Measurements from ENCODE around the gene SLC38A3. TPM values are rescaled to one million over a fixed set of nuclear protein-coding genes. Genes with fewer than 3 reads are reported as not detected.
A peak's percentile ranks its signal among the peaks of the same experiment; 100 is the strongest.

SLC38A3 gene
- total and polyA plus RNA-seq, 2 donors from 2014 or later, result 1.6 to 4.2 TPM

DNA sequence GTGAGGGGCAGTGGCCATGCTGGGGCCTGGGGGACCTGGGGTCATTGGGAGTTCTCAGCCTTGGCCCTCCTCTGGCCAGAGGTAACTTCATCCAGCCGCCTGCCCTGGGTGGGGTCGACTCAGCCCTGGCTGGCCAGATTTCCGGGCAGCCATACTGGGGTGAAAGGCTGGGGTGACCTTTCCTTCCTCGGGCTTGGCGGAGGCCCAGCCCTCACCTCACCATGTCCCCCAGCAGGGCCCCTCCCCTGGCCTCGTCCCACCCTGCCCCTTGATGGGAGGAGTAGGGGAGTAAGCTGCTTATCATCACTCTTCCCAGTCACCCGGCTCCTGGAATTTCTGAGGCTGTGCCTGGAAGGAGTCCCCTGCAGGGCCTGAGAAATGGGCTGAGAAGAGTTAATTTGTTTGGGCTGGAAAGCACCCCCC lies 44.5 kb upstream of the SLC38A3 start:
- peak overlapping the region; percentile 75 to 79 for H3K27ac ChIP-seq (ENCODE audit: low read depth in 2 of 2, low read length in 2 of 2)
- DNase-seq (peak in 1 of 5 donors; percentile 88), FAIRE-seq (no peak)
- H3K9ac ChIP-seq (ENCODE audit: low read length in 3 of 3), result peak overlapping the region in 1 of 3 donors; percentile 0
- intact Hi-C loops (cut with DNase I), result no loop called here
- H3K9me3 ChIP-seq (ENCODE audit: control insufficient read depth in 2 of 3, insufficient read depth in 1 of 3, low read length in 3 of 3), result no peaks in the 10 kb centered on the region
- TF ChIP-seq, protein P1, sequence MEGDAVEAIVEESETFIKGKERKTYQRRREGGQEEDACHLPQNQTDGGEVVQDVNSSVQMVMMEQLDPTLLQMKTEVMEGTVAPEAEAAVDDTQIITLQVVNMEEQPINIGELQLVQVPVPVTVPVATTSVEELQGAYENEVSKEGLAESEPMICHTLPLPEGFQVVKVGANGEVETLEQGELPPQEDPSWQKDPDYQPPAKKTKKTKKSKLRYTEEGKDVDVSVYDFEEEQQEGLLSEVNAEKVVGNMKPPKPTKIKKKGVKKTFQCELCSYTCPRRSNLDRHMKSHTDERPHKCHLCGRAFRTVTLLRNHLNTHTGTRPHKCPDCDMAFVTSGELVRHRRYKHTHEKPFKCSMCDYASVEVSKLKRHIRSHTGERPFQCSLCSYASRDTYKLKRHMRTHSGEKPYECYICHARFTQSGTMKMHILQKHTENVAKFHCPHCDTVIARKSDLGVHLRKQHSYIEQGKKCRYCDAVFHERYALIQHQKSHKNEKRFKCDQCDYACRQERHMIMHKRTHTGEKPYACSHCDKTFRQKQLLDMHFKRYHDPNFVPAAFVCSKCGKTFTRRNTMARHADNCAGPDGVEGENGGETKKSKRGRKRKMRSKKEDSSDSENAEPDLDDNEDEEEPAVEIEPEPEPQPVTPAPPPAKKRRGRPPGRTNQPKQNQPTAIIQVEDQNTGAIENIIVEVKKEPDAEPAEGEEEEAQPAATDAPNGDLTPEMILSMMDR (IDR thresholded peaks at IDR 0.05; ENCODE audit: borderline replicate concordance, extremely low read depth, insufficient read depth), result no peak
- peaks cover 0 to 2% (median 0%) of the 10 kb centered on the region in 3 donors for H3K36me3 ChIP-seq (ENCODE audit: control insufficient read depth in 2 of 3, insufficient read depth in 3 of 3, low read length in 3 of 3)
- H3K27me3 ChIP-seq (ENCODE audit: control insufficient read depth, insufficient read depth, low read length), result no peaks in the 10 kb centered on the region
- H3K4me1 ChIP-seq (ENCODE audit: control insufficient read depth in 2 of 3, insufficient read depth in 2 of 3, low read depth in 1 of 3, low read length in 3 of 3), result peaks cover 5 to 64% (median 41%) of the 10 kb centered on the region in 3 donors
- H3K4me3 ChIP-seq (ENCODE audit: low read length in 3 of 3), result no peak overlapping the region

DNA sequence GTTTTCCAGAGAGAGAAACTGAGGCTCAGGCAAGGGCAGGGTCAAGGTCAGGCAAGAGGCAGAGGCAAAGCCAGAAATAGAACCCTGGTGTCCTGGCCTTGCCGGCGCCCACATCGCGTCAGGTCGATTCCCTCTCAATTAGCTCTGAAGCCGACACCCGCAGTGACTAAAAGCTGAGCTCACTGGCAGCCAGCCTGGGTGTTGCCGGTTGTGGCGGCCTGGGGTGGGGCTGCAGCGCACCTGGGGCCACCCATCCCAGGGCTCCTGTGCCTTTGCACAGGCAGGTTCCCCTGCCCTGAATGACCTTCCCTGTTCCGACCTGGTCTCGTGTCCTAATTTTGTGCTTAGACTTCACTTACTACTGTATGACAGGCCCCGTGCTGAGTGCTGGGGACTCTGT lies 43.8 kb upstream of the SLC38A3 start:
- Histone ChIP-seq H3K27ac (ENCODE audit: low read depth in 2 of 2, low read length in 2 of 2) (peak overlapping the region; percentile 75 to 79), H3K9ac (ENCODE audit: low read length in 3 of 3) (peak overlapping the region in 1 of 3 donors; percentile 41)
- TF ChIP-seq, protein P1 (IDR thresholded peaks at IDR 0.05; ENCODE audit: borderline replicate concordance, extremely low read depth, insufficient read depth), result no peak

DNA sequence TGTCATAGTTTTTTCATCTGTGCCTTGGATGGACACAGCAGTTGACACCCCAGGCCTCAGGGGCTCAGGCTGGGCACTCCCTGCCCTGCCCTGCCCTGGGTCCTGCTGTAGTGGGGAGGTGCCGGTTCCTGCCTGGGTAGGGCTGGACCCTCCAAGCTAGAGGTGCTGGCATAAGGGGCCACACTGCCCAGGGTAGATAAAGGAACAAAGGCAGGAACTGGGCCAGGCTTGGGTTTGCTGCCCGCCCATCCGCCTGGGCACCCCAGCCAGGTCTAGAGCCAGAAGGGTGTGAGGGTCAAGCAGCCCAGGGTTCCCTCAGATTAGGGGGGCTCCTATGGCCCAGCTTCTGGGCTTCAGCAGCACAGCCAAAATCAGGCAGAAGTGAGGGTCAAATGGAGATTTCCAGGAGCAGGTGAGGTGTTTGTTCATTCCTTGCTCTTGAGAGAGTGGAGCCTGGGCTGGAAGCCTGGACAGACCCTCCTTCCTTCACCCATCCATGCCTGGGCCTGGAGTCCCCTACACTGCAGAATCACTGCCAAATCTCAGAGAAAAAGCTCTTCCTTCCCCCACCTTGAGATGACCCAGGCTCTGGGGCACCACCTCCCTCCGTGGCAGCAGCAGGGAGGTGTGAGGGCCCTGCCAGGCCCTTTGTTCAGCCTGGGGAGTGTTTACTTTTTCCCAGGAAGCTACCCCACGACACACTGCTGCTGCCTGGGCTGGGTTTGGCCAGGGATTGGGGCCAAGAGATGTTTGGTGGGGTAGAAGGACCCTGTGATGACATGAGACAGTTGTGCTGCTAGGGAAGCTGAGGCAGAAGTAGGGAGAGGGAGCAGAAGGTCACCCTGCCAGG lies 42.8 kb upstream of the SLC38A3 start:
- no peaks in the 10 kb centered on the region for H3K9me3 ChIP-seq (ENCODE audit: control insufficient read depth in 2 of 3, insufficient read depth in 1 of 3, low read length in 3 of 3)
- no peak overlapping the region for H3K9ac ChIP-seq (ENCODE audit: low read length in 3 of 3)
- H3K27me3 ChIP-seq (ENCODE audit: control insufficient read depth, insufficient read depth, low read length), result no peaks in the 10 kb centered on the region
- H3K4me1 ChIP-seq (ENCODE audit: control insufficient read depth in 2 of 3, insufficient read depth in 2 of 3, low read depth in 1 of 3, low read length in 3 of 3), result peaks cover 5 to 79% (median 58%) of the 10 kb centered on the region in 3 donors
- peaks cover 0 to 2% (median 0%) of the 10 kb centered on the region in 3 donors for H3K36me3 ChIP-seq (ENCODE audit: control insufficient read depth in 2 of 3, insufficient read depth in 3 of 3, low read length in 3 of 3)
- intact Hi-C loops (cut with DNase I), result no loop called here
- TF ChIP-seq, protein P1 (IDR thresholded peaks at IDR 0.05; ENCODE audit: borderline replicate concordance, extremely low read depth, insufficient read depth), result no peak
- H3K4me3 ChIP-seq (ENCODE audit: low read length in 3 of 3), result no peak overlapping the region
- no peak for FAIRE-seq
- DNase-seq, result no peak
- peak overlapping the region; percentile 68 to 75 for H3K27ac ChIP-seq (ENCODE audit: low read depth in 2 of 2, low read length in 2 of 2)

More for the DNA sequence above, 43.8 kb upstream of the SLC38A3 start:
- H3K9me3 ChIP-seq (ENCODE audit: control insufficient read depth in 2 of 3, insufficient read depth in 1 of 3, low read length in 3 of 3), result no peaks in the 10 kb centered on the region
- intact Hi-C loops (cut with DNase I), result no loop called here
- no peak for DNase-seq
- peaks cover 5 to 70% (median 49%) of the 10 kb centered on the region in 3 donors for H3K4me1 ChIP-seq (ENCODE audit: control insufficient read depth in 2 of 3, insufficient read depth in 2 of 3, low read depth in 1 of 3, low read length in 3 of 3)
- FAIRE-seq, result no peak
- H3K4me3 ChIP-seq (ENCODE audit: low read length in 3 of 3), result no peak overlapping the region
- peaks cover 0 to 2% (median 0%) of the 10 kb centered on the region in 3 donors for H3K36me3 ChIP-seq (ENCODE audit: control insufficient read depth in 2 of 3, insufficient read depth in 3 of 3, low read length in 3 of 3)
- no peaks in the 10 kb centered on the region for H3K27me3 ChIP-seq (ENCODE audit: control insufficient read depth, insufficient read depth, low read length)
